Measurements from ENCODE around the gene COIL.

COIL gene

DNA sequence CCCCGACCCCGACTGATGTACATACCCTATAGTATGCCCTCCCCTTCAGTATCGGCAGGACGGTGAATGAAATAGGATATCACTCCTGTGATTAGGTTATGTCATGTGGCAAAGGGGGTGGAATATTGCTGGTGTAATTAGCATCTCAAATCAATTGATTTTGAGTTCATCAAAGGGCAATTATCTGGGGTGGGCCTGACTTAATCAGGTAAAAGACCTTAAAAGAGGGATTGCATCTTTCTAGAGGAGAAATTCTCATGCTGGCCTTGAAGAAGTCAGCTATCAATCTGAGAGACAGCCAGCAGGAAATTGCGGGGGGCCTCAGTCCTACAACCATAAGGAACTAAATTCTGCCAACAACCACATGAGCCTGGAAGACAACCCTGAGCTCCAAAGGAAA is 57.3 kb downstream of the COIL start:
- no peak for DNase-seq

DNA sequence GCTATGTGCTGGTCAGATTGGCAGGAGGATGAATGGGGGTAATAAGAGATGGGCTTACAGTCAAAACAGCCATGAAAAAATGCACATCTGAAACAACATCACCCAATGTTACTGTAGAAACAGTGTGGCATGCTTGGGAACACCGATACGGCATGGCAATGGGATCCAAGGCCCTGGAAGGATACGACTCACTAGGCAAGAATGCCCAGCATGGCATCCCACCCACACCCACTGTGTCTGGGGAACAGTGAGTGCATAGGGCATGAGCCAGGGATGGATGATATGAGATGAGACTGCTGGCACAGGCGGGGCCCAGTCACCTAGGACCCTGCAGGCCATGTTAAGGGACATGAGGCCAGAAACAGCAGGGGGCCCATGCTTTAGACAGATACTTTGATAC is 58.5 kb downstream of the COIL start:
- DNase-seq = no peak

DNA sequence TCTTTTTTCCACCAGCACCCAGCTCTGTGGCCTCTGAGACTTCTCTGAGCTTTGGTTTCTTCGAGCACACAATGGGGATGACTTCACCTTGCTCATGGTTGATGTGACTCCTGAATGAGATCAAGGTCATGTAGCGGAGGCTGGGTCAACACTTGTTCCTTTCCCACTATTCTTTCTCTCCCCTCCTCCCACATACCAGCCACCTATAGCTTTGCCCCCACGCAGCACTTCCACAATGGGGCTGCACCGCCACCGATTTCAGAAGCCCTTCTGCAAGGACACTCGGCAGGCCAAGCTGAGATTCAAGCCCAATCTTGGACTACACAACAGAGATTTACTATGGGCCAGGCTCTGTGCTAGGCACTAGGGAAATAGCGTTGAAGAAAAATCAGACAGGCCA is 61.4 kb downstream of the COIL start:
- no peak for DNase-seq

DNA sequence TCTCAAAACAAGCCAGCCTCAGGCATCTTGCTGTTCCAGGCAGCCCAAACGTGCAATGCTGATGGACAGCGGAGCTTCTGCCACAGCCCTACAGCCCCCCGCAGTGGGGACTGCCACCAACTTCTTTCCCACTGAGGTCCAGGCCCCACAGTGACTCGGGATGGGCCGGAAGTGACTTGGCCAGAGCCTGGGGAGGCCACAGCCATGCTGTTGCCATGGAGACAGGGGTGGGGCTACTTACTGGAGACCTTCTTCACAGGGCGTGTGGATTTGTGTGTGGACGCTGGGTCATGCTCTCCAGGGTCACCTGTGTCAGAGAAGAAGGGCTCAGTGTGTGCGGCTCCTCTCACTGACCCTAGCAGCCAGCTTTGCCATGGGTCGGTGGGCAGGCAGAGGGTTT is 62.0 kb downstream of the COIL start:
- DNase-seq = no peak

DNA sequence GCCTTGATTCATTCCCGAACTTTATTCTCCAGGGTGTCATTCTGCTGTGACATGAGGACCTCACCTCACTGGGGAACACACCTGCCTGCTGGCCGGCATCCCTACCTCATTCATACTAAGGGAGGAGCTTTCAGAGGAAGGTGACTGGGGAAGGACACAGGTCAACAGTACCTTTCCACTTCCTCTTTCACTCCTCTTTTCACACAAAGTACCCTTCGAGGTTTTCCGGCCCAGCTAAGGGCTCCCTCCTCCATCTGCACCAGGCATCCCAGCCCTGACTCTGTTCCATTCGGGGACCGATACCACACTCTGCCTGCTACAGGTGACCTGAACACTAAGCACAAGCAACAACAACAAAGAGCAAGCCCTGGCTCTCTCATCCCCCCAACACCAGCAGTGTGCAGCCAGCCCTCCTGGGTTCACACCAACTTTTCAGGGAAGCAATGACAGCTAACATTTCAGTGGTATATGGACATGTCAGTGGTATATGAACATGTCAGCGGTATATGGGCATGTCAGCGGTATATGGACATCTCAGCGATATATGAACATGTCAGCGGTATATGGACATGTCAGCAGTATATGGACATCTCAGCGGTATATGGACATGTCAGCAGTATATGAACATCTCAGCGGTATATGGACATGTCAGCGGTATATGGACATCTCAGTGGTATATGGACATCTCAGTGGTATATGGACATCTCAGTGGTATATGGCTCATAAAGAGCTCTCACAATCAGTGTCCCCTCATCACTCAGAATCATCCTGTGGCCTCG is 63.0 kb downstream of the COIL start:
- no peak for DNase-seq

DNA sequence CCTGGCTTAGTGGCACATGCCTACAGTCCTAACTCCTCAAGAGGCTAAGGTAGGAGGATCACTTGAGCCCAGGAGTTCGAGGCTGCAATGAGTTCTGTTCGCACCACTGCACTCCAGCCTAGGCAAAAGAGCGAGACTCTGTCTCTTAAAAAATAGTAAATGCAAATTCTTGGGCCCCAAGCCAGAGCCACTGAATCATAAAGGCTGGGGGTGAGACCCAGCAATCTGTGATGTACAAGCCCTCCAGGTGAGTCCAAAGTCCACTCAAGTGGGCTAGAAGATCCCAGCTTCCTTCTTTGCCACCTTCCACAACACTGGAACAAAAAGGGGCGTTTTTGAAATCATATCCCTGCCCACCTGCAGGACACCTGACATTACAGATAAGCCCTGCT is 63.9 kb downstream of the COIL start:
- no peak for DNase-seq

DNA sequence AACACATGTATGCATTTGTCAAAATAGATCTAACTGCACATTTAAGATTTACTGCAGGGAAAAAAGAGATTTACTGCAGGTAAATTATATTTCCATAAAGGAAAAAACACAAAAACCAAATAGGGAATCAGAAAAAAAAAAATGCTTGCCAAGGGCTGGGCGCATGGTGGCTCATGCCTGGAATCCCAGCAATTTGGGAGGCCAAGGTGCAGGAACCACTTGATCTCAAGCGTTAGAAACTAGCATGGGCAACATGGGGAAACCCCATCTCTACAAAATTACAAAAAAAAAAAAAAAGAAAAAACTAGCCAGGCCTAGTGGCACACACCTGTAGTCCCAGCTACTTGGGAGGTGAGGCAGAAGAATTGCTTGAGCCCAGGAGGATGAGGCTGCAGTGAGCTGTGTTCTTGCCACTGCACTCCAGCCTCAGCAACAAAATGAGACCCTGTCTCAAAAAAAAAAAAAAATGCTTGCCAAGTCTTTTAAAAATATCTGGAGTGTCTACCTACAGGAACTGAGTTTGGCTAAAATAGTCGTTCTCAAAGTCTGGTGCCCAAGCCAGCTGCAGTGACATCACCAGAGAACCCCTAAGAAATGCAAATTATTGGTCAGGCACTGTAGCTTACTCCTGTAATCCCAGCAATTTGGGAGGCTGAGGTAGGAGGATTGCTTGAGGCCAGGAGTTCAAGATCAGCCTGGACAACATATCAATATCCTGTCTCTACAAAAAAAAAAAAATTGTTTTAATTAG is 64.5 kb downstream of the COIL start:
- no peak for DNase-seq

DNA sequence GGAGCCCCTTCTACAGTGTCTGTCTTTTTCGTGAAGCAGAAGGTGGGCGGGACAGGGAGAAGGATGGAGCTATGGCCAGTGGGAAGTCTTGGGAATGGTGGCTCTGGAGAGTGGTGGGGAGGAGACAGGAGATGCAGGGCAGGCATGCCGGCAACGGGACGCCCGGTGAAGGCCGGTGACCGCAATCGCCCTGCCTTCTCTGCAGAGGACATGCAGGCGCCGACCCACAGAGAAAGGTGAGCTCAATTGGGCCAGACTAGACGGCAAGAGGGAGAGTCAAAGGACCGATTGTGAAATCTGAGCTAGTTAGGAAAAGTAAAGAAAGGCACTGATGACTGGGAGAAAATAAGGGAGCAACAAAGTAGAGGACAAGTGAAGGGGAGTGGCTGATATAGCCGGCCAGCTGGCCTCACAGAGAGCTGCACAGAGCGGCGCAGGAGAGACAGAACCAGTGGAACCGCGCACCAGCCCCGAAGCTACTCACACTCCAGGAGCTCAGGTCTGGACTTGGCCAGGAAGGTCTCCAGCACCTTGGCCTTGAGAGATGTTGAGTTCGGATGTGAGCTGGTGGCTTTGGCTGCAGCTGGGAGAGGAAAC is 65.9 kb downstream of the COIL start:
- no peak for DNase-seq

DNA sequence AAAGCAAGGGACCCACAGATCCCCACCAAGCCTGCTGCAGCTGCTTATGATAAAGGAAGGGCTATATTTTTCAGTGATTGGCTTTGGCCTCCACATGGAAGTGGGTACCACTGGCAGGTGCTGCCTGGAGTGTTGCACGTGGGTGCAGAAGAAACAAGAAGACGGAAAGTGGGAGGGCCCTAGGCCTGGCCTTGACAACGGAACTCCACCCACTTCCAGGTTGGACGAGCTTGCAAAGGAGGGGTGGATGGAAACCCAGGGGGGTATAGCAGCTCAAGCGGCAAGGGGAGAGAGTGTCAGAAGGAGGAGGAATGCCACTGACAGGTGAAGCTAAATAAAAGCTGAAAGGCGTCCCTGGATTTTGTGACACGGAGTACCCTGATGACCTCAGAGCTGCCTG is 67.3 kb downstream of the COIL start:
- DNase-seq = no peak

DNA sequence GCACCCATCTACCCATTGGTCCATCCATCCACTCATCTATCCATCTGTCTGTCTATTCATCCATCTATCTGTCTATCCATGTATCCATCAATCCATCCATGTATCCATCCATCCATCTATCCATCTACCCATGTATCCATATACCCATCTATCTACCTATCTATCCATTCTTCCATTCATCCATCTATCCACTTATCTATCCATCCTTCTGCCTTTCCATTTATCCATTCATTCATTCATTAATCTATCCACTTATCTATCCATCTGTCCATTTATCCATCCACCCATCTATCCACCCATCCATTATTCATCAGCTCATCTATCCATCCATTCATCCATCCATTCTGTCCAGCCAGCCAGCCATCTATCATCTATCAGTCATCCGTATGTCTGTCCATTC is 68.5 kb downstream of the COIL start:
- DNase-seq = no peak

DNA sequence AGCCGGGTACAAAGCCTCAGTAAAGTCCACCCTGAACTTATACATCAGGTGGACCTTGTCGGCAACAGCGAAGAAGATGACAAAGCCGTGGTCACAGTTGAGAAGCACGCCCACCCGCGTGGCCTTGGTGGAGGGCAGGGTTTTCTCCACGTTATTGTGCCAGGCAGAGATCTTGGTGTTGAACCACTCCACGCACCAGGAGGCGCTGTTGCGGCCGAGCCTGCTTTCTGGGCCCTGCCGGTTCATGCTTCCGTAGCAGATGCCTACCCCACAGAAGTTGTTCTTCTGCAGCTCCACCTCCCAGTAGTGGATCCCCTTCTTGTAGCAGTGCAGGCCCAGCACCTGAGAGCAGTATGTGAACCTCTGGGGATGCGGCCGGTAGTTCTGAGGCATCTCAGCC is 69.1 kb downstream of the COIL start:
- DNase-seq = peak; percentile 48 to 51

DNA sequence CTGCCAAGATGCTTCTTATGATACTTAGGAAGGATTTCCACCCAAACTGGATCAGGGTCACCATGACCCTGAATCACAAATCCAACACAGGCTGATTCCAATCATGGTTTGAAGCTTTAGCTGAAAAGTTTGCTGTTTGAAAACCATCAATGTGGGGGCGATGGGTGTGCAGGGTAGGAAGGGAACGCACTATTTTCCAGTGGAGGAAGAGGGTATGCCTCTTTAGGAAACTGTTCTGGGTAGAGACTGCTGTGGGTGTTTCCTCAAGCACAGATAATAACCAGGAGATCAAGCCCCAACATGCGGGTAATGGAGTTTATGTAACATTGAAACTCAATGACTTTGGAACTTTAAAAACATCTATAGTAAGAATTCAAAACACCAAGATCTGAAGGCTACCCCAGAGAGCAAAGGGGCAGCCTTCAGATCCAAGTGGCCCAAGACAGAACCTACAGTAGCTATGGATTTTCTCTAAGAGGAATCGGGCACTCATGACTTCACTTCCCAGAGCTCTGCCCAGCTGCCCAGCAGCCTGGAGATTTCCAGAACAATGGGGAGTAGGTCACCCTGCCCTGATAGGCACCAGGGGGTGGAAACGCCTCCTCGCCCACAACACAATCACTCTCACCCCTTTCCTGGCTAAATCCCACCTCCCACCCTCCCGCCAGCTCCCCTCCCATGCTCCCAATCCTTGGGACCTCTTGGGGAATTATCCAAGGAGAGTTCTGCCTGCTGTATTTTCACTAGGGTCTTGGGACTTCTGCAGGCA is 69.8 kb downstream of the COIL start:
- no peak for DNase-seq

DNA sequence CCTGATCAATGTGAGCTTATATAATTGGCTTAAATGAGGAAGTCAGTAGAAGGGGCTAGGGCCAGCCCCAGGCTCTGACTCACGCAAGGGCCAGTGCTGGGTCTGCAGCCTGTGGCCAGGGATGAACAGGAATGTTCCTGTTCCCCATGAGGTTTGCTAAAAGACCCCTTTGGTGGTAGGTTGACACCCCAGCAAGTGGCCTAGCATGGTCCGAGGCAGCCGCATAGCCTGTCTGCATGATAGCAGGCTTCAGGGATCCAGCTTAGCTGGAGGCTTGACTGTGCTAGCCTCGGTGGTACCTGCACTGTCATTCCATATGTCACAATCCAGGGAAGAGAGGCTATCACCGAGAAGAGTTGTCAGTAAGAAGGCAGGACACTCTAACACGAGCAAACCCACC is 70.5 kb downstream of the COIL start:
- DNase-seq = no peak
